Measurements from ENCODE around the gene GPC5.

- no peak for TF ChIP-seq TCF7L2 (IDR thresholded peaks at IDR 0.05; ENCODE audit: low read depth, low read length)
- TF ChIP-seq, protein P1, sequence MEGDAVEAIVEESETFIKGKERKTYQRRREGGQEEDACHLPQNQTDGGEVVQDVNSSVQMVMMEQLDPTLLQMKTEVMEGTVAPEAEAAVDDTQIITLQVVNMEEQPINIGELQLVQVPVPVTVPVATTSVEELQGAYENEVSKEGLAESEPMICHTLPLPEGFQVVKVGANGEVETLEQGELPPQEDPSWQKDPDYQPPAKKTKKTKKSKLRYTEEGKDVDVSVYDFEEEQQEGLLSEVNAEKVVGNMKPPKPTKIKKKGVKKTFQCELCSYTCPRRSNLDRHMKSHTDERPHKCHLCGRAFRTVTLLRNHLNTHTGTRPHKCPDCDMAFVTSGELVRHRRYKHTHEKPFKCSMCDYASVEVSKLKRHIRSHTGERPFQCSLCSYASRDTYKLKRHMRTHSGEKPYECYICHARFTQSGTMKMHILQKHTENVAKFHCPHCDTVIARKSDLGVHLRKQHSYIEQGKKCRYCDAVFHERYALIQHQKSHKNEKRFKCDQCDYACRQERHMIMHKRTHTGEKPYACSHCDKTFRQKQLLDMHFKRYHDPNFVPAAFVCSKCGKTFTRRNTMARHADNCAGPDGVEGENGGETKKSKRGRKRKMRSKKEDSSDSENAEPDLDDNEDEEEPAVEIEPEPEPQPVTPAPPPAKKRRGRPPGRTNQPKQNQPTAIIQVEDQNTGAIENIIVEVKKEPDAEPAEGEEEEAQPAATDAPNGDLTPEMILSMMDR (IDR thresholded peaks at IDR 0.05), result no peak
- no peak for TF ChIP-seq POLR2AphosphoS5 (IDR thresholded peaks at IDR 0.05; ENCODE audit: low read depth, low read length)
Measured at GRCh38 chr13:92609376-92609775, 1211.0 kb downstream of the GPC5 start.
